ENCODE data around the gene LMF2.

DNA sequence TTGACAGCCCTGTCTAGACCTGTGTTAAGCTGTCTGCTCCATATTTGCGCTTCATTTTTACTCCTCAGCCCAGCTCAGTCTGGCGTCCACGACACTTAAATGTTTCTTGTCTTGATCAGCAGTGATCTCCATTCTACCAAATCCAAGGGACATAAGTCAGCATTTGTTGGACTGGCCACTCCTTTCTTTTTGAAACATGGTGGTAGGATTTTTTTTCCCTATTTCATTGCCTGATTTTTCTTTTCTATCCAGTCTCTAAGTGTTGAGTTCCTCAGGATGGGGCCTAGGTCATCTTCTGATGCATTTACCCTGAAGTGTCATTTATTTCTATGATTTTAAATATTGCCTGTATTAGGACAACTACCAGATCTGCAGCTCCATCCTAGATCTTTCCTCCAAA lies 1.4 kb upstream of the LMF2 start:
- TF ChIP-seq, protein P1, sequence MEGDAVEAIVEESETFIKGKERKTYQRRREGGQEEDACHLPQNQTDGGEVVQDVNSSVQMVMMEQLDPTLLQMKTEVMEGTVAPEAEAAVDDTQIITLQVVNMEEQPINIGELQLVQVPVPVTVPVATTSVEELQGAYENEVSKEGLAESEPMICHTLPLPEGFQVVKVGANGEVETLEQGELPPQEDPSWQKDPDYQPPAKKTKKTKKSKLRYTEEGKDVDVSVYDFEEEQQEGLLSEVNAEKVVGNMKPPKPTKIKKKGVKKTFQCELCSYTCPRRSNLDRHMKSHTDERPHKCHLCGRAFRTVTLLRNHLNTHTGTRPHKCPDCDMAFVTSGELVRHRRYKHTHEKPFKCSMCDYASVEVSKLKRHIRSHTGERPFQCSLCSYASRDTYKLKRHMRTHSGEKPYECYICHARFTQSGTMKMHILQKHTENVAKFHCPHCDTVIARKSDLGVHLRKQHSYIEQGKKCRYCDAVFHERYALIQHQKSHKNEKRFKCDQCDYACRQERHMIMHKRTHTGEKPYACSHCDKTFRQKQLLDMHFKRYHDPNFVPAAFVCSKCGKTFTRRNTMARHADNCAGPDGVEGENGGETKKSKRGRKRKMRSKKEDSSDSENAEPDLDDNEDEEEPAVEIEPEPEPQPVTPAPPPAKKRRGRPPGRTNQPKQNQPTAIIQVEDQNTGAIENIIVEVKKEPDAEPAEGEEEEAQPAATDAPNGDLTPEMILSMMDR (conservative IDR thresholded peaks at IDR 0.05; ENCODE audit: low read depth, low read length) = no peak
- TF ChIP-seq EZH2 (IDR thresholded peaks at IDR 0.05; ENCODE audit: low read length, unreplicated experiment) = no peak
- TF ChIP-seq EZH2phosphoT487 (IDR thresholded peaks at IDR 0.05; ENCODE audit: borderline replicate concordance, low read length) = no peak
